GM19397 (cell line): ENCODE measurements around the gene TFR2.

ENCODE experiments used
- ATAC-seq: cut with Tn5 transposase; IDR thresholded peaks from one replicate; pipeline ENCODE4 v1.9.1; 2021; ENCODE audit warnings: mild to moderate bottlenecking, moderate library complexity; ENCODE audit not compliant: unreplicated experiment

Gene TFR2

DNA sequence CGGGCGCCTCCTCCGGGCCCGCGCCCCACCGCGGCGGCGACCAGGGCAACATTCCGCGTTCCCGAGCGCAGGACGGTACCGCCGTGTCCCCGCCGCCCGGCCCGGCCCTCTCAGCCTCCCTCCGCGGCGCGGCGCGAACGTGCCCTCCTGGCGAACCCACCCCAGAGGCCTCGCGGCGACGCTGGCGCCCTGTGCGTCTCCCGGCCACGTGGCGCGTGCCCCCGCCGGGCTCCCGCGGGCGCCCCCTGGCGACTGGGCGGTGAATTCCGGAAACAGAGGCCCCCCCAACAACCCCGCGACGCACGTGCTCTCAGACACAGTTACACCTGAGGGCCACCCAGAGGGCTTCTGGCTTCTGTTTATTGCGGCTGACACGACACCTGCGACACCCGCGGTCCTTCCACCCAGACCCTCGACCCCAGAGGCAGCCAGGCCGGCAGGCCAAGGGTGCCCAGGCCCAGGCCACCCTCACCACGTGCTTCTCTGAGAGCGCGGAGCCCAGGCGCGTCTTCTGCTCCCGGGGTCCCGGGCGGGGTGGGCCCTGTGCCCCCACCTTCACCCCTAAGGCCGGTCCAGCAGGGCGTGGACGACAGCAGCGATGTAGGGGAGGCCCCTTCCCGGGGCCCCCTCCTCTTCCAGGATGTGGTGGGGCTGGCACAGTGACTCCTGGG, 67.5 kb downstream of the TFR2 start, which contains the start of gene SAP25:
TSS of gene SAP25 (minus strand) at position 210 of the 671 bp plus-strand sequence. CDS start at position 52, 158 bp downstream.
- ATAC-seq: no peak

GRCh38 chr7:100572949-100573675, 68.2 kb downstream of the TFR2 start:
- no peak for ATAC-seq

GRCh38 chr7:100572281-100572948, 68.9 kb downstream of the TFR2 start:
- ATAC-seq: no peak

GRCh38 chr7:100571829-100572116, 69.6 kb downstream of the TFR2 start:
- no peak for ATAC-seq

GRCh38 chr7:100570954-100571828, 70.2 kb downstream of the TFR2 start:
- ATAC-seq: no peak
